Suprapubic skin (tissue), 4 donors: ENCODE measurements around the gene CDH5. TPM values are rescaled to one million over a fixed set of nuclear protein-coding genes. Genes with fewer than 3 reads are reported as not detected.

Experiments
- DNase-seq, 2 donors: peaks; one replicate each; pipeline ENCODE4 v3.0.0-alpha.2; 2019; ENCODE audit warnings: low spot score in 2 of 2
- H3K27ac ChIP-seq: fragments of 200-600 bp; sonication (generic); one replicate; pipeline ENCODE4 v1.5.1; 2019
- H3K27me3 ChIP-seq: fragments of 200-600 bp; sonication (generic); one replicate; pipeline ENCODE4 v1.5.1; 2019
- H3K36me3 ChIP-seq: fragments of 200-600 bp; sonication (generic); one replicate; pipeline ENCODE4 v1.5.1; 2019
- H3K4me1 ChIP-seq: fragments of 200-600 bp; sonication (generic); one replicate; pipeline ENCODE4 v1.5.1; 2019
- H3K4me3 ChIP-seq: fragments of 200-600 bp; sonication (generic); one replicate; pipeline ENCODE4 v1.5.1; 2019; ENCODE audit warnings: mild to moderate bottlenecking
- H3K9me3 ChIP-seq: fragments of 200-600 bp; sonication (generic); one replicate; pipeline ENCODE4 v1.5.1; 2019
- EP300 ChIP-seq: sonication (generic); formaldehyde crosslinking; IDR thresholded peaks from one replicate; pipeline ENCODE4 v1.6.1; 2017; ENCODE audit warnings: antibody characterized with exemption
- POLR2A ChIP-seq, 2 donors: fragments of 450-650 bp; IDR thresholded peaks; one replicate each; pipeline ENCODE4 v1.6.1; 2017; ENCODE audit warnings: antibody characterized with exemption in 2 of 2, mild to moderate bottlenecking in 2 of 2, moderate library complexity in 2 of 2
- POLR2AphosphoS5 ChIP-seq, 3 donors: sonication (generic); formaldehyde crosslinking; IDR thresholded peaks; one replicate each; pipeline ENCODE4 v1.6.1; 2017; ENCODE audit warnings: antibody characterized with exemption in 3 of 3
- WGBS: methylation state at CpG from one replicate; pipeline ENCODE4 v1.1.5; 2018; 5-methylcytosine and 5-hydroxymethylcytosine counted together
- total RNA-seq, 4 donors: library from RNA; depleted of rRNA; stranded (reverse); fragments of >200 nt; gene quantifications; one replicate each; pipeline ENCODE4 v1.1.0, GENCODE V29; 2016
- TF ChIP-seq, protein P1 (sequence below), 2 donors: fragments of 200-600 bp in 1 of 2; fragments of 450-650 bp in 1 of 2; sonication (generic) in 1 of 2; IDR thresholded peaks; one replicate each; pipeline ENCODE4 v1.5.1; 2016 to 2019; ENCODE audit warnings: antibody characterized with exemption in 2 of 2, mild to moderate bottlenecking in 1 of 2, moderate library complexity in 1 of 2

Gene CDH5
- total RNA-seq, 4 donors from 2014 or later, result 8.0 to 23.6 (median 14.4) TPM

DNA sequence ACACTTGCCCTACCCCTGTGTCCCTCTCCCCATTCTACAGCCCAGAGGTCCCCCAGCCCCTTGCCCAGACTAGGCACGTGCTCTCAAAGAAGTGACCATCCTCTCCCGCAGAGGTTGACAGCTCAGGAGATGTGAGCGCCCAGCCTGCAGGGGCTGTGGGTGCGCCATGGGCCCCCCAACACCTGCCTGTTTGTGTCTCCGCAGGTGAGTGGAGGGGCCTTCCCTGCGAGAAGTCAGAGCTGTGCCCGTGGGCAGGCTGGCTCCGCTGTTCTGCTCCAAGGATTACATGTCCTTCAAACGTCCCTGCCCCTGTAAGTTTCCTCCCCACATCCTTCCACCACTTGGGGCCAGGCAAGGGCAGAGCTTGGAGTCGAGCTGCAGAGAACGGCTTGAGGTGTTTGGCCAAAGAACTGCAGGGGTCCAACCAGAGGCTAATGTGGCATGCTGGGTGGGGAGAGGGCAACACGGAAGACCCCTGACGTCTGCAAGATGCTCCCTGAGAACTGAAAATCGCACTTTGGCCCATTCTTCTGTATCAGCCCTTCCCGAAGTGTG, 71.0 kb downstream of the CDH5 start:
- WGBS, result 76% methylated on average over 9 of the region's 15 CpGs
- no peak for TF ChIP-seq EP300
- TF ChIP-seq POLR2AphosphoS5 (IDR thresholded peaks at IDR 0.05), result no peak
- TF ChIP-seq POLR2A (IDR thresholded peaks at IDR 0.05), result no peak
- TF ChIP-seq, protein P1, sequence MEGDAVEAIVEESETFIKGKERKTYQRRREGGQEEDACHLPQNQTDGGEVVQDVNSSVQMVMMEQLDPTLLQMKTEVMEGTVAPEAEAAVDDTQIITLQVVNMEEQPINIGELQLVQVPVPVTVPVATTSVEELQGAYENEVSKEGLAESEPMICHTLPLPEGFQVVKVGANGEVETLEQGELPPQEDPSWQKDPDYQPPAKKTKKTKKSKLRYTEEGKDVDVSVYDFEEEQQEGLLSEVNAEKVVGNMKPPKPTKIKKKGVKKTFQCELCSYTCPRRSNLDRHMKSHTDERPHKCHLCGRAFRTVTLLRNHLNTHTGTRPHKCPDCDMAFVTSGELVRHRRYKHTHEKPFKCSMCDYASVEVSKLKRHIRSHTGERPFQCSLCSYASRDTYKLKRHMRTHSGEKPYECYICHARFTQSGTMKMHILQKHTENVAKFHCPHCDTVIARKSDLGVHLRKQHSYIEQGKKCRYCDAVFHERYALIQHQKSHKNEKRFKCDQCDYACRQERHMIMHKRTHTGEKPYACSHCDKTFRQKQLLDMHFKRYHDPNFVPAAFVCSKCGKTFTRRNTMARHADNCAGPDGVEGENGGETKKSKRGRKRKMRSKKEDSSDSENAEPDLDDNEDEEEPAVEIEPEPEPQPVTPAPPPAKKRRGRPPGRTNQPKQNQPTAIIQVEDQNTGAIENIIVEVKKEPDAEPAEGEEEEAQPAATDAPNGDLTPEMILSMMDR (IDR thresholded peaks at IDR 0.05), result no peak

DNA sequence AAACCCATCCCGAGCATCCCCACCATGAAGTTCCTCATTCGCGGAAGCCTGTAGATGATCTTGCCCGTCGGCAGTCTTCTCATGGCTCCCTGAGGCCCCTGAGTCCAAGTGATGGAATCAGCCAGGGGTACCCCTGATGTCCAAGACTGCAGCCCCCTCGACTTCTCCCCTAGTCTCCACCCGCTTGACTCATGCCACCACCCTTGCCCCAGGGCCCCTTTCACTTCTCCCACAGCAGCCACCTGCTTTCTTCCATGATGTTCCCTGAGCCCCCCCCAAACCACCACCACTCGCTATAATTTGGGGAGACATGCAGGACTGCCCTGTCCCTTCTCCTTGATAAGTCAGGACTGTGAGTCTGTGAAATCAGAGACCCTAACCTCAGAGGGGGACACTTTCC, 72.0 kb downstream of the CDH5 start:
- H3K4me3 ChIP-seq, result no peak overlapping the region
- no peaks in the 10 kb centered on the region for H3K27me3 ChIP-seq
- 84% methylated on average over 8 of the region's 8 CpGs for WGBS
- no peak overlapping the region for H3K27ac ChIP-seq
- TF ChIP-seq EP300, result no peak
- TF ChIP-seq POLR2AphosphoS5 (IDR thresholded peaks at IDR 0.05), result no peak
- TF ChIP-seq POLR2A (IDR thresholded peaks at IDR 0.05), result no peak
- TF ChIP-seq, protein P1 (IDR thresholded peaks at IDR 0.05), result no peak
- H3K4me1 ChIP-seq, result no peaks in the 10 kb centered on the region
- H3K36me3 ChIP-seq, result no peaks in the 10 kb centered on the region
- DNase-seq, result peak in 1 of 2 donors; percentile 26
- no peaks in the 10 kb centered on the region for H3K9me3 ChIP-seq

More for the DNA sequence above, 71.0 kb downstream of the CDH5 start:
- H3K9me3 ChIP-seq, result no peaks in the 10 kb centered on the region
- H3K4me3 ChIP-seq, result no peak overlapping the region
- H3K27ac ChIP-seq, result no peak overlapping the region
- DNase-seq, result peak in 1 of 2 donors; percentile 55
- H3K27me3 ChIP-seq, result no peaks in the 10 kb centered on the region
- H3K4me1 ChIP-seq, result no peaks in the 10 kb centered on the region
- H3K36me3 ChIP-seq, result no peaks in the 10 kb centered on the region

DNA sequence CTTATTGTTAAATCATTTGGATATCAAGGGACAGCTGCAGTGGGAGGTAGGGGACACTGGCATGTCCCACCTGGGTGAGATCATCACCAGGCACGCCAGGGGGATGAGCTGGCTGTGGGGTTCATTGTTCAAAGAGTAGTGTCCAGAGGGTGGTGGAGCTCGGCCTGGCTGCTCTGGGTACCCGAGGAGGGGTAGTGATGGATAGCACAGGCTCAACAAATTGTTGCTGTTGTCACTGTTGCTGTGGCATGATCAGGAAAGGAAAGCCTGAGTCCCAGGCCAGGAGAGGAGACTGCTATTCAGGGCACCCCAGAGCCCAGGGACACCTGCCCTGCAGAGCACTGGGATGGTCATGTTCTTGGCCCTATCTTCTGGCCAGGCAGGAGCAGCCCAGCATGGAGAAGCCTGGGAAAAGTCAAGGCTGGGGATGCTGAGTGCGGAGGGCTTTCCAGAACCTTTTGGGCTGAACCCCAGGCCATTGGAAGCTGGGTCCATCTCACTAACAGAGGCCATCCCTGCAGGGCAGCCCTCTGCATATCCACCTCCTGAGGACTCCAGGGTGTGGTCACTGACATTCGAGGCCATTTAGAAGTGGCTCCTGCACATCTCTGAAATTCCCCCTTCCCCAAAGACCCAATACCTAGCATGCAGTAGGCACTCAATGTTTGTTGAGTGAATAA, 72.7 kb downstream of the CDH5 start:
- TF ChIP-seq EP300, result no peak
- TF ChIP-seq POLR2A (IDR thresholded peaks at IDR 0.05), result no peak
- TF ChIP-seq, protein P1 (IDR thresholded peaks at IDR 0.05), result no peak
- TF ChIP-seq POLR2AphosphoS5 (IDR thresholded peaks at IDR 0.05), result no peak
- H3K9me3 ChIP-seq, result no peaks in the 10 kb centered on the region
- H3K4me1 ChIP-seq, result no peaks in the 10 kb centered on the region
- no peak overlapping the region for H3K27ac ChIP-seq
- peak in 1 of 2 donors; percentile 59 for DNase-seq
- no peak overlapping the region for H3K4me3 ChIP-seq
- WGBS, result 84% methylated on average over 5 of the region's 5 CpGs
- no peaks in the 10 kb centered on the region for H3K36me3 ChIP-seq
- H3K27me3 ChIP-seq, result no peaks in the 10 kb centered on the region

DNA sequence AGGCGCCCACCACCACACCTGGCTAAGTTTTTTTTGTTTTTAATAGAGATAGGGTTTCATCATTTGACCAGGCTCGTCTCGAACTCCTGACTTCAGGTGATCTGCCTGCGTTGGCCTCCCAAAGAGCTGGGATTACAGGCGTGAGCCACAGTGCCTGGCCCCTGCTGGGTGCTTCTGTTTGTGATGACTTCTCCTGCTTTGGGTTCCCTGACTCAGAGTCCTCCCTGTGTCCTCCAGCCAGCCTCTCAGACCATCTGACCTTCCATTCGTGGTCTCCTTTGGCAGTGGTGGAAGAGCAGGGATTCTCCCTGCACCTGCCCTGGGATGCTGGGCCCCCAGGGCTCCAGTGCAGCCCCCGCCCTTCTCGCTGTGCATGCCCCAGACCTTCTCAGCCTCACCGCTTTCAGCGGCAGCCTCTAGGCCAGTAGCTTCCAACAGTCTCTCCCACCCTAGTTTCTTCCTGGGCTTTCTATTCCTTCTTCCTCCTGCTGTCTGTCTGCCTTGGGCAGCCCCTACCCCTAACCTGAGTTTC, 73.8 kb downstream of the CDH5 start:
- 89% methylated on average over 10 of the region's 10 CpGs for WGBS
- Histone ChIP-seq H3K4me1 (no peaks in the 10 kb centered on the region), H3K36me3 (no peaks in the 10 kb centered on the region), H3K4me3 (no peak overlapping the region), H3K27me3 (no peaks in the 10 kb centered on the region), H3K27ac (no peak overlapping the region), H3K9me3 (no peaks in the 10 kb centered on the region)
- DNase-seq, result peak in 1 of 2 donors; percentile 32
- TF ChIP-seq, protein P1 (IDR thresholded peaks at IDR 0.05), result no peak
- TF ChIP-seq POLR2AphosphoS5 (IDR thresholded peaks at IDR 0.05), result no peak

DNA sequence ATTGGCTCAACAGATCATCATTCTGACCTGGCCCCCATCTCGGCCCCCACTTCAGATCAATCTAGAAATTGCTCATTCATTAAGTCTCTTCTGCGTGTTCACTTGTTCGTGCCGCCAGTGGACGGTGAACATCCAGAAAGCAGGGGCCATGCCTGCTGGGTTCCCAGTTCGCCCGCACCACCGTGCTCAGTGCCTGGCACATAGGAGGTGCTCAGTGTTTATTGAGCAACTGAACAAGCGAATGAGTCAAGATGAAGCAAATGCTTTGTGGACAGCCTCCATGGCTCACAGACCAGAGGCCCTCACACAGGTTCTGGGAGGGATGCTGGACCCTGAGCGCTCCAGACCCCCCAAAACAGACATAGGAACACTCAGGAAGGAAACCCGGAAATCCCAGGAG, 74.5 kb downstream of the CDH5 start:
- DNase-seq, result peak in 1 of 2 donors; percentile 40
- Histone ChIP-seq H3K4me3 (no peak overlapping the region), H3K9me3 (no peaks in the 10 kb centered on the region), H3K36me3 (no peaks in the 10 kb centered on the region), H3K27ac (no peak overlapping the region), H3K4me1 (no peaks in the 10 kb centered on the region), H3K27me3 (no peaks in the 10 kb centered on the region)
- WGBS, result 94% methylated on average over 11 of the region's 11 CpGs
- TF ChIP-seq POLR2AphosphoS5 (IDR thresholded peaks at IDR 0.05) (no peak), EP300 (no peak), POLR2A (IDR thresholded peaks at IDR 0.05) (no peak)
- TF ChIP-seq, protein P1 (IDR thresholded peaks at IDR 0.05), result no peak
